GM19193 (cell line): ENCODE data around the gene PAX2.

Source experiments
- POLR2A ChIP-seq: IDR thresholded peaks from 4 replicates; pipeline ENCODE4 v1.6.1; 2011; ENCODE audit not compliant: insufficient read depth, insufficient read length; ENCODE audit errors: extremely low read depth

Gene PAX2

DNA sequence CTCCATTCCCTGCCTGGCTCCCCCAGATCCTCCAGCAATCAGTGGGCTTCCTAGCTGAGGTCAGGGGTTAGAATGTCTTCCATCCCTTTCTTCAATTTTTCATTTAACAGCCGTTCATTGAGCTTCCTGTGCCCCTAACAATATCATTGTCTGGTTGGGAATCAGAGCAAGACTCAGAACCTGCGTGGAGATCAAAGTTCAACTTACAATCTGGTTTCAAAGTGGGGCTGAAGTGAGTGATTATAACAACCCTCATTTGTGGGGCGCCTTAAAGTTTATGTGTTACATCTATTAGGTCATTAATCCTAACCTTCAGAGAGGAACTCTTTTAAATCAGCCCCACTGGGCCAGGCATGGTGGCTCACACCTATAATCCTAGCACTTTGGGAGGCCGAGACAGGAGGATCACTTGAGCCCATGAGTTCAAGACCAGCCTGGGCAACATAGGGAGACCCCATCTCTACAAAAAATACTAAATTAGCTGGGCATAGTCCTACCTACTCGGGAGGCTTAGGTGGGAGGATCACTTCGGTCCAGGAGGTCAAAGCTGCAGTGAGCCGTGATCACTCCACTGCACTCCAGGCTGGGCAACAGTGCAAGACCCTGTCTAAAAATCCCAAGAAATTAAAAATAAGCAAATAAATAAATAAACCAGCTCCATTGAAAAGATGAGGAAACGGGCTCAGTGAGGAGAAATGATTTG lies 122.0 kb downstream of the PAX2 start:
- no peak for TF ChIP-seq POLR2A

DNA sequence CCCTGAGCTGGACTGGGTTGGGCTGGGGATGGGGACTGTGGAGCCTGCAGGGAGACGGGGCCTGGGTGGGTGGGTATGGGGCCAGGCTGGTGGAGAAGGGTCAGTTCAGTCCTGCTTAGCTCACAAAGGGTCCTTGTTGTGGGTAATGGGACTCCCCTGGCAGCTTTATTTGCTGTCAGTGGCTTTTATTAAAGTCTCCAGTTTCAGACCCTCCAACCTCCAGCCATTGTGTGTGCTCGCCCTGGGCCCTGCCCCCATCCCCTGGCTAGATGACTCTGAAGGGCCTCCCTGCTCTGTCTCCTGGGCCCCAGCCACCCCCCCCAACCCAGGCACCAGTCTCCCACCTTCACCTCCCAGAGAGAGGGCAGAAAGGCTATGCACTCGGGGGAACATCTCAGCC lies 123.0 kb downstream of the PAX2 start:
- no peak for TF ChIP-seq POLR2A

DNA sequence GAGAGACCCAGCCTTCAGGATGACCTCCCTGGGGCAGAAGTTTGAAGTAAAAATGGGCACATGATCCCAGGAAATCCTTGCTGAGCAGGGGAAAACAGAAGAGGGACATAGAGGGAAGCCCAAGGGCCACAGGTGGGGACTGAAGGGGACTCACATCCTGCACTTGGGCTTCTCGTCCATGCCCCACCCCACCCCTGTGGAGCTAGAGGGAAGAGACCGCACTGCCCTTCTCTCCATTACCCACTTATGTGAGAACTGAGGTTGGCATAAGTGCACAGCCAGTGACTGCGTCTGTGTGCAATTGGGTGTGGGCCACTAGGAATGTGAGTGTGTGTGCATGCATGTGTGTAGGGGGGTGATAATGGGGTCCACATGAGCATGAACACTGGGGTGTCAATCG lies 124.0 kb downstream of the PAX2 start:
- TF ChIP-seq POLR2A: no peak

DNA sequence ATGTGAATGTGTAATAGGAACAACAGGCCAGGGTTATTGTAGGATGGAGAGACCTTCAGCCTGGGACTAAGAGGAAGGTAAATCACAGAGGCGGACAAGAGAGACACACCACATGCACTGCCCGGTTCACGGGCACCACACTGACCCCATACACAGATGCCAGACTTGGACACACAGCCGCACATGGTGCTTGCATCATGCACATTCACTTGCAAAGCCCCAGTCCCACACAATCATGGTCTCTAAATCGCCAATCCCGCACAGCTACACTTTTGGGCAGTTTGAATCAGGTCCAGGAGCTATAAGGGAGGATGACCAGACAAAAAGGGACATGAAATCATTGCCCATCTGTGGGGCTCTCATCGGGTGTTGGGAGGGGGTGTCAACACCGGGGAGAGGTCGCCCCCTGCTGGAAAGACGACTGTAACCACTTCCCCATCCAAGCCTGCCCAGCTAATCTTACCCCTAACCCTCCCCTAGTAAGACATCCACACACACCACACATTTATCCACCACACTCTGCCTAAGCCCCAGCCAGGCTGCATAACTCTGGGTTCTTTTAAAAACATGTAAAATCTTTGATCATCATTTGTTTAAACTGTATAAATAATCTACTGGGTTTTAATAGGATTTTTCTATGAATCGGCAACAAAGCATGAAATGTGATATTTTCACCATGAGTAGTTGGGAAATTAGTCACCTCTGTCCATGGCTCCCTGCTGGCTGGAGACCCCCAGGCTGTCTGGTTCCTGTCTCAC lies 126.8 kb downstream of the PAX2 start:
- no peak for TF ChIP-seq POLR2A

DNA sequence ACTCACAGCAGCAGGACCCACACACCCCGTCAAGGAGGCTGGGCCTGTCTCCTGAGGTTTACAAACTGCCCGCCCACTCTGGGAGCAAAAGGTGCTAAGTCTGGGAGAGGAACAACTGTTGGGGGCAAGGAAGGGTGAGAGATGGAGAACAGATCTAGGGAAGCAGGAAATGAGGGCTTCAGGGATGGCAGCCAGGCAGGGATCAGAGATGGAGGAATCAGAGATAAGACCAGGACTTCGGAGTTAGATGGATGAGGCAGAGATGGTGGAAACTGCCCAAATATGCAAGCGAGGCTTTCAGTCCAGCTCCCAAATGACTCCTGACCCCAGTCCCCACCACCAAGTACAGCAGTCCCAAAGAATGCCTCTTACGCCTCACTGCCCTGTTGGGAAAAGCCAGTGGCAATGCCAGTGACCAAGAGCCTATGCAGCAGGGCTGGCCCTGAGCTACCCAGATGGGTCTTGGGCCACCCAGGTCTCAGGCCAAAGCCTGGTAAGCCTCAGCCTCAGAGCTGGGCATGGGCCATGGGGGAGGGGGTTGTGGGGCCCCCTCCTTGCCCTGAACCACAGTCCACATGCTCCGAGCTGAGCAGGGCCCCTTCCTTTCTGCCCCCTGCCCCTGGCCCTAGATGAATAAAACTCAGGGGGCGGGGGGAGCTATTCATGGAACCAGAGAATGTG lies 127.9 kb downstream of the PAX2 start:
- TF ChIP-seq POLR2A: no peak

DNA sequence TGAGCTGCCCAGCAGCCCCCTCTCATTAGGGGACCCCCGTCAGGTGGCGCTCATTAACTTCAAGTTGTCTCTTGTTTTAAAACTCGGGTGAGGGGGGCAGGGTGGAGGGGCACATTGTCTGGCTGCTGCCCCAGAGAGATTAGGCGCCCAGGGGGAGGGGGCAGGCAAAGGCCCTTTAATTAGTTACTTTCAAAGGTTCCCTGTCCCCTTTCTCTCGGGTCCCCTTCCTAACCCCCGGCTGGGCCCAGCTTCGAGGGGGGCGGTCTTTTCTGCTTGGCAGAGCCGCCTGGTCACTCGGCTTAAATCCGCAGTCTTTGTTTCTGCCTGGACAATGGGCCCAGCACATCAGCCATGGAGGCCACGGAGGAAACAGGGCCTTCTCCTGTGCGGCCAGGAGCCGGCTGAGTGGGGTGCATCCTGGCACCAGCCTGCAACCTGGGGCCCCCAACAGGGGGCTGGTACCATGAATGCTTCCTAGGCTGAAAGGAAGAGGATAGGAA lies 128.5 kb downstream of the PAX2 start:
- TF ChIP-seq POLR2A: no peak

DNA sequence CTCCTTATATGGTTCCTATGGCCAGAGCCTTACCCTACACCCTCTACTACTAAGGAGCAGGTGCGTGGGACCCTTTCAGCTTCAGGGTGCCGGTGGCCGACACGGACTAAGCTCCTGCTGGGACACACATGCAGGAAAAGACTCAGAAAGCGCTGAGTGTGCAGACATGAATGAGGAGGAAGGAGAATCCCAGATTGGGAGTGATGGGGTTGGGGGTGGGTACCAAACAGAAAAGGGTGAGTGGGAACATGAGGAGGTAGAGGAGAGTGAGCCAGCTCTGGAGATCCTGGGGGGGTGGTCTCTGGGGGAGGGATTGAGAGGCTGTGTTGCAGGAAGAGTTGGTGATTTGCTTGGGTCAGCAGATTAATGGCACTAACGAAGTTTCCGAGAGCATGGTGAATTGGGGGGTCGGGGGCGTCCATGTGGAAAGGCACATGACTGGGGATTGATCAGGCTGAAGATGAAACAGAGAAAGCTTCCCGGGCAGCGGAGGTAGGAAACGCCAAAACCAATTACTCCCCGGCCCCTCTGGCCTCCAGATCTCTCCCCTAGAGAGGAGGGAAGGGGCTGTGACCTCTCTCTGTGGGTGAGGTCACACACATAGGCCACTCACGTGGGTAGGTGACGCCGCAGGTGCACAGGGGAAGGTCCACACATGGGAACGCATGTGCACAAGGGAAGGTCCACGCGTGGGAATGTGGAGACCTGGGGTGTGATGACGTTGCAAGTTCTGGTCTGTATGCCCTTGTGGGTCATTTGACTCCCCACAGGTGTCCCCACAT lies 129.5 kb downstream of the PAX2 start:
- TF ChIP-seq POLR2A: no peak

DNA sequence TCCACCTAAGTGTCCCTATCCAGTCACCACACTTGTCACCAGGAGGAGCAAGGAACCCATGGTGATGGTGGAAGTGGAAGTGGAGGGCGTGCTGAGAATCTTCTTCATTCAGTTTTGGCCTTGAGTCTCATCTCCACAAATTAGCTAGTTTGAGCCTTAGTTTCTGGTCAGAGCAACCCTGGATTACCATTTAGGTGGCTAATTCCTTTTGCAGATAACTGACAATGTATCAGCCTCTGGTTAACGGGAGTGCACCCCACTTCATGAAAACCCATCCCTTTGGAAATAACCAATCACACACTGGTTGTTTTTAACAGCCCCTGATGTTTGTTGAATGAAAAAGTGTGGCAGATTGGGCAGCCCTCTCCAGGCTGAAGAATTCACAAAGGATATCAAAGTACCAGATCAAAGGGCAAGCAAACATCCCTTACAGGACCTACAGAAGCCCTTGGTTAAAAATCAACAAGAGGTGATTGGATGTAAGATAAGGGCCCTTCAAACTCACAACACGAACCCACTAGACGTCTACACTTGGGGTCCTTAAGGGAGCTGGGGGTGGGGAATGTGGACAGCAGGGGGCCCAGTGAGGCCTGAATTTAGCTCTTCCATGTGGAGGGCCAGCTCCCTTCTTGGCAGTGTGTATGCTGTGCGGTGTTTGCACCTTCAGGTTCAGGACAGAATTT lies 130.2 kb downstream of the PAX2 start:
- no peak for TF ChIP-seq POLR2A

DNA sequence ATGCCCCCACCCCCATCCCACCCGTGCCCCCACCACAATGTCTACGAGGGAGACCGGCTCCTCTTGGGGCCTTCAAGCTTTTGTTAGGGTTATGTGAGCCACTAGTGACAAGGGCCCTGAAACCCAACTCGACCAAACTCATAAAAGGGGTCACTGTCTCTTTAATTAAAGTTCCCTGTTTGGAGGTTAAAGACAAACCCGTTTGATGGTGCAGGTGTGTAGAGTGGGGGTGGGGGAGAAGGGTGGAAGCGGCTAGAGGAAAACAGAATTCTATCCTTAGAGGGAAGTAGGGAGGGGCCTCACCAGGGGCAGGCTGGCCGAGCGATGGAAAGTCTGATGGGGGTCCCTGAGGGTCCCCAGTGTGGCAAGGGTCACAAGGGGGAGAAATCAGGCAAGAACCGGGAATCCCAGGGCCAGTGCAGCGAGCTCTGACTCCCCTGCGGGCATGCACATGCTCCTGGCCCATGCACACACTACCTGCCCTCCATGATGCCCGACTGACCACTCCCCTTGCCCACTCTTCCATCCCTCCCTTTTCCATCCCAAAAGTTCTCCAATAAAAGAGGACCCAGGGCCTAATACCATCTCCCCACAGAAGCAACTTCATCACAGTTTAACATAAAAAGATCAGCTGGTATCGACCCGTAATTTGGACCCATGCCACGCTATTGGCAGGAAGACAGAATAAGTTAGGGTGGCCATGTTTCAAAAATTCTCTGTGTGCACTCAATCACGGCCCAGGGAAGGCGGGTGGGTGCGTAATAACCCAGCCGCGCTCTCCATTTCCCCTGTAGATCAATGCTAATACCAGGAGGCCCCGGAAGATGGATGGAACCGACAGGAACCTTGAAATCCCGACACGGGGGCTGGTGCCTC lies 131.4 kb downstream of the PAX2 start:
- TF ChIP-seq POLR2A: no peak

DNA sequence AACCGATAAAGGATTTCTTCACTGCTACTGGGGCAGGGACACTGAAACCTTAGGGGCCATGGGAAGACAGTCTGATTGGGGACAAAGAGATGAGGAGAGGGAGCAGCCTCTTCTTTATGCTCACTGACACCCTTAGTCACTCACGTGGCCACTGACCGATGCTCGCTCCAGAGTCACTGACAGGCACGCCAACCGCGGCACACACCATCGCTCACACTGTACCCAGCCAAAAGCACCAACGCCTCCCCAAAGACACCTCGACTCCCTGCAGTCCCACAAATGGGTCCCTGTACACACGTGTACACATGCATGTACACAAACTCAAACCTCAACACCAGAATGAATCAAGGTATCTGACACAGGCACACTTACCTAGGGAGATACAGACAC lies 132.1 kb downstream of the PAX2 start:
- TF ChIP-seq POLR2A: no peak

DNA sequence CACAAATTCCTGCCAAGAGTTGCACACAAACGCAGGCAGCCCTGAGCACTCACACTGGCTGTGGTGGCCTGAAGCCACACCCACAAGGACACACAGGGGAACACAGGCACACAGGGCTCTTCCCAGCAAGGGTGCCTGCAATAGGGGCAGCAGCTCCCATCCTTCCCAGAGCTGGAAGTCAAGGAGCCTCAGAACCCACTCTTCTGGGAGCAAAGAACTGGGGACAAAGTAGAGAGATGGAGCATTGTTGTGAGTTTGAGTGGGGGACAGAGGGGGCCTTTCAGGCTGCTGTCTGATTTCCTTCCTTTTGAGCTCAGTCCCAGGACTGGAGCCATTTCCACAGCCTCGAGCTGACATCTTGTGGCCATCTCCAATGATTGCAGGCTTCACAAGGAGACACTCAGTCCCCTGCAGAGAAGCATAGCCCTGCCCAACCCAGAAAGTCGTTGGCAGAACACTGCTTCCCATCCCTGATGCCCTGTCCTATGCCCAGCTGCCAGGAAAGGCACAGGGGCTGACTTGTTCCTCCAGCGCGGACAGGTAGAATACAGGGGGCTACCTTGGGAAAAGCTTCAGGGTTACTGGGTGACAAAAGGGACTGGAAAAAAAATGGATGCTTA lies 133.0 kb downstream of the PAX2 start:
- TF ChIP-seq POLR2A: no peak
